Fibroblast of upper back skin (primary cell): ENCODE data around the gene ARMH1.

Source experiments
- DNase-seq: peaks from one replicate; pipeline ENCODE4 v3.0.0-alpha.2; 2013

Gene ARMH1

DNA sequence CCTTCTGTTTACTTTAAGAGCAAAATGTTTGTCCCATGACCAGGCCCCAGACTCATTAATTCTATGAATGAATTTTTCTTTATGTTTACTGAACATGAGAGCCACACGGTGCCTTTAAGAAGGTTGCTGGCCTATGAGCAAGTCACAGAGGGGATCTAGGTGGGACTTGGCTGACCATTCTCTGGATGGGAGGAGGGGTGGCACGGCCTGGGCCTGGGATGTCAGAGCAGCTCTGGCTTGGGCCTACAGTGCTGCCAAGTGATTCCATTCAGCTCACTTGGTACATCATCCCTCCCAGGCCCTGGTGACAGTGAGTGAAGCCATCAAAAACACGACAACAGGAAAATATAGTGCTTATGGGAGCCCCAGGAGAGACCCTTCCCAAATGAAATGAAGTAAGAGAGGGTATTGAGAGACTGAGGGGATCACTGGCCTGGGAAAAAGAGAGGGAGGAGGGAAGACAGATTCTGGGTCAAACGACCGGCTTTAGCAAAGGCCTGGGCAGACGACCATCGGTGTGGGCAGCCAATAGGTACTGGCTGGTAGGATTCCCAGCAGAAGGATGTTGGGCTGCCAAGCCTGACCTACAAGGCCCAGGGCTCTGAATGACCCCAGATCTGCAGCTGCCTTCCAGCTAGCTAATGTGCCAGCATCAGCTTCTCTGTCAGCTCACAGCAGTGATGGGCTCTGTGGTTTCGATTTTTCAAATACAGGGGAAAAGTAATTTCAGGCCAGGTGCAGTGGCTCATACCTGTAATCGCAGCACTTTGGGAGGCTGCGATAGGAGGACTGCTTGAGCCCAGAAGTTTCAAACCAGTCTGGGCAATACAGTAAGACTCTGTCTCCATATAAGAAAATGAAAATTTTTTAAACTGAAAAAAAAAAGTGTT, 3.5 kb upstream of the ARMH1 start:
- no peak for DNase-seq

DNA sequence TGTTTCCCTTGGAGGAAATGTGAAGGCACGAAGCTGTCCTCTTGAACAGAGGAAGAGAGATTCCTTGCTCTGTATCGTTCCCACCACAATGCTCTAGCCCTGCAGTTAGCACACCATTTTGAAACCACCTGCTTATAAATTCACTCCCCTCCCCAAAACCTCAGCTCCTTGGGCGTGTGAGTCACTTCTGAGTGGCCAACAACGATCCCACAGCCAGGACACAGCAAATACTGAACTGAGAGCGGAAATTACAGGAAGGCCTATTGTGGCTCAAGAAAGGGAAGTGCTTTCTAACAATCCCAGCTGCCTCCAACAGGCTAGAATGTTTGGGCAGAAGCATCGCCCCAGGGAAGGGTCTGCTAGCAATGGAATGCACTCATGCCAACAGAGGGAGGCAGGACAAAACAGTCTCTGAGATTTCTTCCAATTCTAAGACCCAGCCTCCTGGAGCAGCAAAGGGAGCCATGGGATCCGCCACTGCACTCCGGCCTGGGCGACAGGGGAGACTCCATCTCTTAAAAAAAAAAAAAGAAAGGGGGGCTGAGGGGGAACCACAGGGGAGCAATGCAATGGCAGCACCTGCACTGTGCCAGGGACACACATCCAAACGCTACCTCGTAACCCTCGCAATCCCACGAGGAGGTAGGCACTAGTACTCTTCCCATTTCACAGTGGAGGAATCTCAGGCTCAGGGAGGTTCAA, 2.1 kb upstream of the ARMH1 start:
- peak; percentile 25 for DNase-seq

DNA sequence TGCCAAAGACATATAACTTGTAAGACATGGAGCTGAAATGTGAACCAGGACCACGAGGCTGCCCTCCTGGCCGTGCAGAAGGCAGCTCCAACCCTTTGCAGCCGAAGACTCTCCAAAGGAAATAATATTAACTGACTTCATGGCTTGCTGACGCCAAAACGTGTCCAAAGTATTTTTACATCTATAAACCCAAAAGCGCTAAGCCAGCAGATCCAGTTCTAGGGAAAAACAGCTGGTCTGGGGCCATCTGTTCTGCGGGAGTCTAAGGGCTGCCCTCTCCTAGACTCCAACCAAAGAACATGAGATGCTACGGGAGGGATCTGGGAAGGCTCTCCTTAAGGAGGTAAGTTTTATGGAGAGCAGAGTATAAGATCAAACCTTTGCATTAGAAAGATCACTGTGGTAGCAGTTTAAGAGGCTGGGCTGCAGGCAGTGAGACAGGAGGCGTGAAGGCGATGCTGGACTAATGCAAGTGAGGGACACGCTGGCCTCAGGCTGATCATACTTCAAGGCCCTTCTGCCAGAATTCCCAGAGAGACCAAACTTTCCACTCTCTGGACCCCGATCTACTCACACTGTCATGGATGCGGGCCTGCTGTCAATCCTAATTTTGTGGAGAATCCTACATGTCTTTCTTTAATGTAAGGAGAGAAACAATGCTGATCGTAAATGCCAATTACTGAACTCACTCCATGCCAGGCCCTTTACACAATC, 1.4 kb upstream of the ARMH1 start:
- no peak for DNase-seq

DNA sequence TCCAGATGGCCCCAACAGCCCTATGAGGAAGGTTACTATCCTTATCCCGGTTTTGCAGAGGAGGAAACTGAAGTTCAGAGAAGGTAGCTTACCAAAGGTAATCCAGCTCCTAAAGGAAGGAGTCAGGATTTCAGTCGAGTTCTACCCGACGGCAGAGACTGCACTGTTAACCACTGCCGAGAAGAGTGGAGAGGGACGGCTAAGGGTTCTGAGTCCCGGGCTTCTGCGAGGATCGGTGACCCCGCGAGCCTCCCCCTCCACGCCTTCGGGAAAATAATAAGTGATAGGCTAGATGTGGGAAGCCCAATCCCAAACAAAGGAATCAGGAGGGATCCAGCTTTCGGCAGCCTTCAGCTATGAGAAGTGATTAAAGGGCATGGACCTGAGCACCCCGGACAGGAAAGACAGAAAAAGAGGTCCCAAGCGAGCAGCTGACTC, 820 bp upstream of the ARMH1 start:
- DNase-seq, result no peak

GRCh38 chr1:44675186-44675585, 672 bp downstream of the ARMH1 start:
- no peak for DNase-seq

DNA sequence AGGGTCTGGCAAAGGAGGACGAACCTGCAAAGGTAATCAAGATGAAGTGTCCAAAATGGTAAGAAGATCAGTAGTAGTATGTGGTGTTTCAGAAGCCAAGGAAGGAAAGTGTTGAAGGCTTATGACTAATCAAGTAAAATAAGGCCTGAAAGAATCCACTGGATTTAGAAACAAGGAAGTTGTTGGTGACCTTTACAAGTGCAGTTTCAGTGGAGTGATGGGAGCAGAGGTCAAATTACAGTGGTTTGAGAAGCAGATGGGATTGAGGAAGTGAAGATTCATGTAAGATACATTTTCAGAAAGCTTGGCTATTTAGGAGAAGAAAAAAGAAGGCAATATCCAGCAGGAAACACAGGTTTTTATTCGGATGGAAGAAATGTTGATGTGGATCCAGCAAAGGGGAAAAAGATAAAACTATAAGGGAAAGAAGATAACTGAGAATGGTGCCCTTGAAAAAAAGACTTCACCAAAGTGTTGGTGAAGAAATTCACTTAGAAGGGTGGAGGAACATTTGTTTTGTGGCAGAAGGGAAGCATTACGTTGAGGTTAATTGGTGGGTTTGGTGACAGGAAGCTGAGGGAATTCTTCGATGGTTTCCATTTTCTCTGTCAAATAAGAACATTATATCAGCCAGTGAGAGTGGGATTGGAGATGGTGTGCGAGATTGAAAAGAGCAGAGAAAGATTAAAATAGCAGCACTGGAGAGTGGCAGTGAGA, 2.1 kb downstream of the ARMH1 start:
- peak; percentile 53 for DNase-seq

DNA sequence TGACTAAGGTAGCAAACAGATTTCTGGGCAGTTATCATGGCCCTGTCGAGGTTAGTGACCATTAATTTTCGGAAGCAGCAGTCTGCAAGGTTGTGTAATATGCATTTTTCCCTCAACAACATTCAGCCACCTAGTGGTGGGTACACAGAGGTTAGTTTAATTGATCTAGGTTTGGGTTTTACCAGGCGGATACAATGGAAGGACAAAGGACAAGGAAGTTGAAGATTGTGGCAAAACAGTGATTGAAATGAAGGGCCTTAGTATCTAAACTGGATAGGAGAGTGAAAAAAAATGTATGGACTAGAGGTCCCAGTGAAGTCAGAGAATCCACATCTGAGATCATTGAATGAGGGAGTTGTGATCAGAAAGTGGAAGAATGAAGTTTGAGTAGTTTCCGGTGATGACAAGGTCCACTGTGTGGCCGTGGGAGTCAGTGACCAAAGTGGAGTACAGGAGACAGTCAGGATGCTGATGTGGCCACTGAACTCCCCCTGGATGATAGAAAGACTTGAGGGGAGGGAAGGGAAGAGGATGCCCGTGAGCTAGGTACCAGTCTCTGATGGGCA, 2.8 kb downstream of the ARMH1 start:
- DNase-seq, result peak; percentile 46

DNA sequence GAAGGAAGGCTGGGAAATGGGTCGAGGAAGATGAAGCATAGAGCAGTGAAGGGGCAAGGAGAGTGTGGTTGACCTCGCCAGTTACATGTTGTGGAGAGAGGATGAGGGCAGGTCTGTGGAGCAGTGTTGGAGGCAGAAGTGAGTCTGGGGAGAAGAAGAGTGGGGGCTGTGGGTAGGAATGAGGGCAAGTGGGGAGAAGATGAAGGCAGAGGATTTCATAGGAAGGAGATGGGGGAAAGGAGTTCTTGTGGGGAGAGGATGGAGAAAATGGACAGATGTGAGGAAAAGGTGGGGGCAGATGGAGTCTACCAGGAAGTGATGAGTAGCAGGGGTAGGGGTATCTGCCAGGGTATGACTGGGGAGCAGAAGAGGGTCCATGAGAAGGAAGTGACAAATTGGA, 3.6 kb downstream of the ARMH1 start:
- no peak for DNase-seq

GRCh38 chr1:44678626-44679025, 4.1 kb downstream of the ARMH1 start:
- no peak for DNase-seq

- no peak for DNase-seq
Observed at GRCh38 chr1:44679468-44679867, 5.0 kb downstream of the ARMH1 start.

DNA sequence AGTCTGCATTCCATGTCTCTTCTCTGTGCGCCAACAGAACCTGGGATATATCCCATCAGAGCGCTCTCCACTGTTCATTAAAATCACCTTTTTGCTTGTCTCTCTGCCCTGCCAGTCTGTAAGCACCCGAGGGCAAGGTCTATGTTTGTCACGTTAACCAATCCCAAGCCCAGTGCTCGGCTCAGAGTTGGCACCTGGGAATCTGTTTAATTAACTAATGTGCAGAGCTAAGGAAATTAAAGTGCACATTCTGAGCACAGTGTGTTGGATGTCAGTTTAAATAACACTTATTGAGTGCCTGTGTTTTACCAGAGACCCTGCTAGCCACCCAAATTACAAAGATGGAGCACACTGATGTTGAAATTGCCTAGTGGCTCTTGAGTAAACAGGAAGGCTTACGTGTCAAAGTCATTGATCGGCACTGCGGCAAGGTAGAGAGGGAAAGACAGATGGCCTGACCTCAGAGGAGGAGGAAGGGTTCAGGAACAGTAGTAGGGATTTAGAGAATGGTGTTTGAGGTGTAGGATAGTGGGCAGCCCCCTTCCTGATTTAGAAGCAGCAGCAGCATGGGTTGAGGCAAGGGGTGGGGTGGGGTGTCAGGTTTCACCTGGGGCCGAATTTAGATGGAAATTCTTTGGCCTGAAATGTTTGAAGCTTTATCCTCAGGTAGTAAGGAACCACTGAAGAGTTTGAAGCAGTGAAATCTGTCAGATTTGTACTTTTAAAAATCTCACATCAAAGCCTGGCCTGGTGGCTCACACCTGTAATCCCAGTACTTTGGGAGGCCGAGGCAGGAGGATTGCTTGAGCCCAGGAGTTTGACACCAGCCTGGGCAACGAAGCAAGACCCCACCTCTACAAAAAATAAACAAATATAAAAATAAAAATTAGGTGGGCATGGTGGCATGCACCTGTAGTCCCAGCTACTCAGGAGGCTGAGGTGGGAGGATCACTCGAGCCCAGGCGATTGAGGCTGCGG, 7.7 kb downstream of the ARMH1 start:
- DNase-seq, result no peak

- no peak for DNase-seq
Observed at GRCh38 chr1:44682883-44683265, 8.4 kb downstream of the ARMH1 start.

DNA sequence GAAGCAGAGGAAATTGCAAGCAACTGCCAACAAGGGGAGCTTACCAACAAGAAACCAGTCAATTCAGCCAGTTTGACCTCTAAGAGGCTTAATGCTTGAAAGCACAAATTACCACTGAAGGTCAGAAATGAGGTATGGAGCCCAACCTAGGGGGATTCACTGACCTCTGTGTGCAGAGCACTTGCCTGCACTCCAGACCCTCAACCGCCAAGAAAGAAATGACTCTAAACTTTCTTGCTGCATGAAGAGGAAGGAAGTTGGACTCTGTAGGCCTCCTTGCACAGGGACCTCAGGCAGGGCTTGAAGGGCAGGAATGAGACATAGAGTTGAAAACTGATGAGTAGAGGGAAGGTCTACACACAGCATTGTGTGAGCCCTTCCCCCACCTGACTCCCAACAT, 10.0 kb downstream of the ARMH1 start:
- no peak for DNase-seq

DNA sequence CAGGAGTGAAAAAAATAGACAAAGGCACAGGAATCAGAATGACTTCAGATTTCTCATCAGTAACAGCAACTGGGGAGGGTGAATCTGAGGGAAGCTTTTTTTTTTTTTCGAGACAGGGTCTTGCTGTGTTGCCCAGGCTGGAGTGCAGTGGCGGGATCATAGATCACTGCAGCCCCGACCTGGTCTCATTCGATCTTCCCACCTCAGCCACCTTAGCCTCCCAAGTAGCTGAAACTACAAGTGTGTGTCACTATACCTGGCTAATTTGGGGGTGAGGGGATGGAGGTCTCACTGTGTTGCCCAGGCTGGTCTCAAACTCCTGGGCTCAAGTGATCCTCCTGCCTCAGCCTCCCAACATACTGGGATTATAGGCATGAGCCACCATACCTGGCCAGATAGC, 10.7 kb downstream of the ARMH1 start:
- DNase-seq, result no peak

DNA sequence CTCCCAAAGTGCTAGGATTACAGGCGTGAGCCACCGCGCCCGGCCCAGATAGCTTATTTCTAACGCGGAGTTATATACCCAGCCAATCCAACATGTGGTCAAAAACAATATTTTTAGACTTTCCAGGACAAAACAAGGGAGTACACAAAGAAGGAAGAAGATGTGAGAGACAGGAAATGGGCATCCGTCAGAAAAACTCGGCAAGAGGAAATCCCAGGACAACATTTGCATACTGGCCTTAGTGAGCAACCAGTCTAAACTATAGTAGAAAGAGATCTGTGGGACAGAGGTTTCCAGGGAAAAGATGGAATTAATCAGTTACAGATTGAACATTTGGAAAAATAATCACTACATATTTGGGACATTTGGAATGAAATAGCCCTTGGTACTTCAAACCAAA, 11.4 kb downstream of the ARMH1 start:
- no peak for DNase-seq

GRCh38 chr1:44688760-44689446, 14.4 kb downstream of the ARMH1 start:
- DNase-seq, result no peak

GRCh38 chr1:44689447-44689765, 14.9 kb downstream of the ARMH1 start:
- DNase-seq, result no peak

- DNase-seq, result no peak
Observed at GRCh38 chr1:44693159-44693558, 18.6 kb downstream of the ARMH1 start.

- DNase-seq, result no peak
Observed at GRCh38 chr1:44693900-44694299, 19.4 kb downstream of the ARMH1 start.

- no peak for DNase-seq
Observed at GRCh38 chr1:44694863-44695478, 20.5 kb downstream of the ARMH1 start.

- DNase-seq, result no peak
Observed at GRCh38 chr1:44695671-44696070, 21.2 kb downstream of the ARMH1 start.
